Subcutaneous adipose tissue (tissue), 4 donors: ENCODE measurements around the gene ARID1B. TPM values are rescaled to one million over a fixed set of nuclear protein-coding genes. Genes with fewer than 3 reads are reported as not detected.

ENCODE experiments used
- CTCF ChIP-seq: fragments of 450-650 bp; IDR thresholded peaks from one replicate; pipeline ENCODE4 v1.5.1; 2016; ENCODE audit warnings: low read depth, mild to moderate bottlenecking, control low read depth, antibody characterized with exemption, moderate library complexity
- total RNA-seq, 4 donors: library from RNA; depleted of rRNA; stranded (reverse); fragments of >200 nt; gene quantifications; one replicate each; pipeline ENCODE4 v1.1.0, GENCODE V29; 2016

Gene ARID1B
- total RNA-seq, 4 donors from 2014 or later, result 93.8 to 137 (median 104) TPM

- TF ChIP-seq CTCF, result no peak
These were observed 200.5 kb downstream of the ARID1B start for GRCh38 chr6:156977527-156978291.

DNA sequence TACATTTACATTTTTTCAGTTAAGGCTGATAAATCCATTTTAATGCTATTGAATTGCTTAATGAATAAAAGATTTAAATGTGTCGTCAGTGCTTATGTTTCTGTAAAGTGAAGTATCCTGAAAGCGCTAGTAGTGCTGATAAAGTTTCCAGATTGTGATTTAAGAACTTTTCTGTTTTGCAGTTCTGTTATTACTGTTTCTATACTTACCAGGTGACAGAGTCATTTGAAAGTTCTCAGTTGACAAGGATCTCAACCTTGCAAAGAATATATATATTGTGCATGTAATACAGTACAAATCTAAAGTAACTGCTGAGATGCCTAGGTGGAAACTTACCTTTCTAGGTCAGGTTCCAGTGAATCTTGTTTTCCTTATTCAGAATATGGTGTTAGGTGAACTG is 201.8 kb downstream of the ARID1B start:
- no peak for TF ChIP-seq CTCF

GRCh38 chr6:156980515-156980914 is 203.3 kb downstream of the ARID1B start:
- TF ChIP-seq CTCF, result no peak

DNA sequence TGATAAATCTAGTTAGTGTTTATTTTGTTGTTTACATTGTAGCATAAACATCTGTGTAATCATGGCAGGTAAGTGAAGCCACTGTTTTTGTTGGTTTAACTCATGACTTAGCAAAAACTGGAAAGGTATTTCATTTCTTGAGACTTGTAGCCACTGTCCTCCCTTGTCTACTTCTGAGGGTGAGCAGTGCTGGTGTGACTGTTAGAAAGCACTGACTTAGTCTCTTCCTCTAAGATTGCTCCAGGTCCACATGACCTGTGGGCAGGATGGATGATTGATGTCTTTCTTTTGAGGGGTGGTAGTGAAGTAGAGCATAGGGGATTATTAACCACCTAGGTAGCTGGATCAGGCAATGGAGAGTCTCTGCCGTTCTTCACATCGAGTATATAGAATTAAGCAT is 203.8 kb downstream of the ARID1B start:
- no peak for TF ChIP-seq CTCF

DNA sequence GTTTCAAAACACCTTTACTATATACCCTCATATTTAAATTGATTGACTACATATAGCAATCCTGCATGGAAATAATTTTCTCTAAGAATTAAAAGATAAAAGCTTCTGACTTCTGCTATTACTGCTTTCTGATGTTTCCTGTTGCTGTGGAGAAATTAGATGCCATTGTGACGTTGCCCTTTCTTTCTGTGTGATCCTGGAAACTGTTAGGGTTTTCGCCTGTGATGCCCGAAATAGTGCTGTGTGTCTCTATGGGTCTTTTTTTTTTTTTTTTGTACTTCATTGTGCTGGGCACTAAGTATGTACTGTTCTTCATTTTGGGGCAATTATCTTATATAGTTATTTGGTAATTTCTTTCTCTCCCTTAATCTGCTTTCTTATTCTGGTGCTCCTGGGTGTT is 205.0 kb downstream of the ARID1B start:
- TF ChIP-seq CTCF, result no peak

- no peak for TF ChIP-seq CTCF
These were observed 207.1 kb downstream of the ARID1B start for GRCh38 chr6:156984178-156984738.

- TF ChIP-seq CTCF, result no peak
These were observed 208.1 kb downstream of the ARID1B start for GRCh38 chr6:156985309-156985708.
